Stimulated activated CD4-positive, alpha-beta T cell treated with anti-CD3 and anti-CD28 coated beads, Interleukin-2, amount 100 ng/mL, for 24 hours (primary cell): ENCODE data around the gene TECPR2.

Experiments
- DNase-seq, 2 donors: peaks; one replicate each; pipeline ENCODE4 v3.0.0-alpha.2; 2020

TECPR2 gene

DNA sequence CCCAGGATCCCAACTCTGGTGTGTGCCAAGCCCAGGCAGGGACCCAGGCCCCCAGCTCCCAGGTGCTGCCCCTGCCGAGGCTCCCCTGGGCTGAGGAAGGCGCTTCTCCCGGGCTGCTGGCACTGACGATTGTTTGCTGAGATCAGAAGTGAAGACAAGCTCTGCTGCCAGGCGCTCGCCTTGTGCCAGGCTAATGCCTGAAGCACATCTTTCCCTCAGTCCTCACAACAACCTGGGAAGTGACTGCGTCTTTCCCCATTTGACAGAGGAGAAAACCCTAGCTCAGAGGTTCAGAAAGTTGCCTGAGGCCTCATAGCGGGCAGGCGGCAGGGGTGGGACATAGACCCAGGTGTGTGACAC is 110.0 kb downstream of the TECPR2 start:
- no peak for DNase-seq

DNA sequence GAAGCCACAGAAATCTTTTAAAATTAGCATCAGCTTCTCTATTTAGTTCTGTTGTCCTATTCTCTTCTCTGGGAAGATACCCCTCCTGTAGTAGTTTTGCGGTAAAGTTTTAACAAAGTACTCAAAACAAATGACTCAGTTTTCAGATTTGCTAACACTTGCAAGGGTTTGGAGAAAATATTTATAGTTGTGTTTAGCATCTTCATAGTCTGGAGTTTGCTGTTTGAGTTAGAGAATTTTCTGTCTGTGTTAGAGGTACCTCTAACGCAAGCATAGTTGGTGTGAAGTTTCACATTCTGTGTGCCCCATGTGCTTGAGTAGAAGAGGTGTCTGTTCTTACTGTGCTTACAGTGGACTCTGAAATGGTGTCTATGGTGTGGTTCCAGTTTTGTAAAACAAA is 110.8 kb downstream of the TECPR2 start:
- DNase-seq, result no peak

DNA sequence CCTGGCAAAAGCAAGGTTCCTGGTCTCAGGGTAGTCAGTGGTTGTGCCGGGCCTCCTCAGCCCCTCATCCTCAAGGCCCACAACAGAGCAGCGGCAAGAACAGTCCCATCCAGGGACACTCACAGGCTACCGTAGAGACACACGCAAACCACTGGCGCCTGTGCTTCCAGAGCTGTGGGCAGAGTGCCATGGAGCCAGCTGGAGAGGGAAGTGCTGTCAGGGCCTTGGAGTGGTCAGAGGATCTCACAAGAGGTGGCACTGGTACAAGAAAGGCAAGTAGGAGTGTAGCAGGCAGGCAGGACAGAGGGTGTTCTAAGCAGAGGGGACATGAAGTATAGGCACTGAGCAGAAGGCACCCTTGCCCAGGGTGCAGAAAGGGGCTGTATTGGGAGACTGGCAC is 112.2 kb downstream of the TECPR2 start:
- no peak for DNase-seq

DNA sequence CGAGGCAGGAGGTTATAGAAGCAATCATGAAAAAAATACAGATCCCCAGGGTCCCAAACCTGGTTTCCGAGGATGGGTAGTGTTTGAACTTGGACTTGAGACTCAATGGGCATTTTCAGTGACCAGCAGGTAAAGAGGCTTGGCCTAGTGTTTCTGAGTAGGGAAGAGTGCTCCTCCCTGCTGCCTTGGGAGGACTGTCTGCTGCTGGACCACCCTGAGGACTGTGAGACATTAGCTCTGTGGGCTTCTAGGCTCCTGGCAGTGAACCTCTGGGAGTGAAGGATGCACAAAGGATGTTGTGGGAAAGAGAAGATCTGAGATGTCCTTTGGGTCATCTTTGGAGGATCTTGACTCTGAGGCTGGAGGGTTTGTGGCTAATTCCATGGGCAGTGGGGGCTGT is 116.4 kb downstream of the TECPR2 start:
- DNase-seq, result no peak

GRCh38 chr14:102479777-102480176 is 117.0 kb downstream of the TECPR2 start:
- DNase-seq, result no peak

DNA sequence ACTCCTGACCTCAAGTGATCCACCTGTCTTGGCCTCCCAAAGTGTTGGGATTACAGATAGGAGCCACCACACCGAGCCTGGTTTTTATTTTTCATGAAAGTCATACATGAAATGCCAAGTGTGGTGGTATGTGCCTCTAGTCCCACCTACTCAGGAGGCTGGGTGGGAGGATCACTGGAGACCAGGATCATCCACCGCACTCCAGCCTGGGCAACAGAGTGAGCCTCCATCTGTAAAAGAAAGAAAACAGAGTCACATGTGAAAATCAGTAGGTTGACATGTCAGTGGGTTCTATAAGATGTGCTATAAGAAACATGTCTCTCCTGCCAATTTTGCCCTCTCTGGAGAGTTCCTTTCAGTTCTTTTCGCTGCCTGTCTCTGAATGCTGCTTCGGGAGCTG is 118.6 kb downstream of the TECPR2 start:
- DNase-seq, result no peak

- DNase-seq, result no peak
Observed at GRCh38 chr14:102481791-102482238, 119.1 kb downstream of the TECPR2 start.

GRCh38 chr14:102484316-102484715 is 121.6 kb downstream of the TECPR2 start:
- no peak for DNase-seq

- no peak for DNase-seq
Observed at GRCh38 chr14:102485693-102486512, 123.2 kb downstream of the TECPR2 start.

DNA sequence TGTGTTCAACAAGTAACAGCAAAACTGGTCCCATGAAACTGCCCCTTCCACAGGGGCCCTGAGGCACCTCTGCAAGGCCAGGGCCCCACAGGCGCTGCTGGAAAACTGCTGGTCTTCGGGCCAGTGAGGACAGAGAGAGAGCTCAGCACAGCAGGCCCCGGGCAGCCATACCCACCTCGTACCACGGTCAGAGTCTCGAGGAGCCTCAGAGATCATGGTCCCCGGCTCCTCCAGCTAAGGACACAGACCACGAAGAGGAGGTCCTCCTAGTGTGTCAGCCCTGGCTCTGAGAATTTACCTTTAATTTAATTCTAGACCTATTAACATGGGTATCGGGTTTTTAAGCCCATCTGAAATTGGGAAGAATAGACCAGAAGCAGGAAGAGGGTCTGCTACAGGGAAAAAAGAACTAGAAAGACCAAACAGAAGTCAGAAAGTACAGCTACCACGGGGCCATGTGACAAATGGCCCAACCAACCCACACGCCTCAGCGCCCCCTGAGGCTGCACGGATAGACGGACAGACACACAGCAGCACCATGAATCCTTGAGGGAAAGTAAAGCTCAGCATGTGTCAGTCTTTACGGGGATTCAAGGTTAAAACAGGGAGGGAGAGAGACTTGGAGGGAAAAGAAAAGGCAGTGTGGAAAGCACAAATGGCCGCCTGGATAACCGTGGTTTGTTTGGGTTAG is 123.9 kb downstream of the TECPR2 start:
- DNase-seq, result no peak

GRCh38 chr14:102487204-102487577 is 124.5 kb downstream of the TECPR2 start:
- no peak for DNase-seq

DNA sequence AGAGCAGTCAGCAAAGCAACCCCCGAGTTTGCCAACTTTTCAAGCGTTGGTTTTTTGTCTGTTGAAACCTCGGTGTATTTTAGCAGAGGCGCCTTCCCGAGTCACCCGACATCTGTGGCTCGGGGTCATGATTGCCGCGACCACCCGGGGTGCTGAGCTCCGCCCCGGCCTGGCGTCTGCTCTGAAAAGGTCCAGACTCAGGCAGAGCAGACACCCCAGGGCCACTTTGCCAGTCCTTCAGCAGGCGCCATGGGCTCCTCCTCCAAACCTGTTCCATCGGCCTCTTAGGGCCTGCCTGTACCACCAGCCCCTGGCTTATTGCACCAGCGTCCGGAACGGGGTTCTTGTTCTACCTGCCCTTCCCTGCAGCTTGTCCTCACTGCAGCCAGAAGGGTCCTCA is 127.7 kb downstream of the TECPR2 start:
- DNase-seq, result no peak

GRCh38 chr14:102491366-102491765 is 128.6 kb downstream of the TECPR2 start:
- no peak for DNase-seq

- DNase-seq, result no peak
Observed at GRCh38 chr14:102491786-102492530, 129.2 kb downstream of the TECPR2 start.

DNA sequence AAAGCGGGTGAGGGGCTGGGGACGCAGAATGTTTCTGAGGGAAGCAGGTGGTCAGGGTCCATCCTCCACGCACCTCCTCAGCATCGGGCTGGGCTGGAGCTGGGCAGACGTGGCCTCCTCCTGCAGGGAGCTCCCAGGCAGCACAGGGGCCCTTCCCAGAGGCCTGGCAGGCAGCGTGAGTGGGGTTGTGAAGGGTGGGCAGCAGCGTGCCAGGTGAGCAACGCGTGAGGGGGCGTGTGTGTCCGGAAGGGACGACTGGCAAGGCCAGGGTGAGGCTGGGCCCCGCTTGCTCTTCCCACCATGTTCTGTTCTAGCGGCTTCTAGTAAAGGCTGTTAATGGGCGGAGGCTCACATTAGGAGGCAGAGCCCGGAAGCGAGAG is 129.8 kb downstream of the TECPR2 start:
- DNase-seq, result no peak

DNA sequence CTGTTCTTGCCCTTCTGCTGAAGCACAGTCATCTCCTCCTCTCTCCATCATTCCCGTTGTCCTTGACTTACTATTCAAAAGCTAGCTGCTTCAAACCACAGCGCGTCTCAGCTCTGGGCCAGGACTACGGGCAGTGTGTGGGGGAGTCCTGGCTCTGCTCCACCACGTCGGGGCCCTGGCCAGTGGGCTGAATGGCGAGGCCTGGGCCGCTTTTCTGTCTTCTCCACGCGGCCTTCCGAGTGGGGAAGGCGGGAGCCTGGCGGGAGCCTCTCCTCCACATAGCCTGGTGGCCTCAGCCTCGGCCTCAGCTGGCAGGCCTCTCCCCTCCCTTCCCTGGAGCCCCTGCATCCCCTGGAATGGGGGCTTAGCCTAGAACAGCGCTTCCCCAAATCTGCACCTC is 130.4 kb downstream of the TECPR2 start:
- no peak for DNase-seq

DNA sequence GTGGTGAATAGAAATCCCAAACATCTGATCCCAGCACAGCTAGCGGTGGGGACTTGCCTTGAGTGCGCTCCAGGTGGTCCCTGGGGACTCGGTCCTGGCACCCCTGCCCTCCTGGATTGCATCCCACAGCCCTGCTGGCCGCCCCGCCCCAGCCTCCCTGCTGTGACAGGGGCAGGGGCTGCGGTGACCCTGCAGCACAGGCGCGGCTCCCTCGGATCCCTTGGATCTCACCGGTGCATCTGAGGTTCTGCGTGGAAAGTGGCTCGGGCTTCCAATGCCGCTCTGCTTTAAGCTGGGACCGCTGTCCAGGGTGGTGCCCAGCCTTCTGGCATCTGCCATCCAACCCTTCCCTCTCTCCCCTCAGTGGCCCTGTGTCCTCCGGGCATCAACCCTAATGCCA is 130.8 kb downstream of the TECPR2 start:
- DNase-seq, result no peak

- no peak for DNase-seq
Observed at GRCh38 chr14:102495491-102496330, 133.0 kb downstream of the TECPR2 start.

GRCh38 chr14:102496331-102496691 is 133.6 kb downstream of the TECPR2 start:
- DNase-seq, result no peak

DNA sequence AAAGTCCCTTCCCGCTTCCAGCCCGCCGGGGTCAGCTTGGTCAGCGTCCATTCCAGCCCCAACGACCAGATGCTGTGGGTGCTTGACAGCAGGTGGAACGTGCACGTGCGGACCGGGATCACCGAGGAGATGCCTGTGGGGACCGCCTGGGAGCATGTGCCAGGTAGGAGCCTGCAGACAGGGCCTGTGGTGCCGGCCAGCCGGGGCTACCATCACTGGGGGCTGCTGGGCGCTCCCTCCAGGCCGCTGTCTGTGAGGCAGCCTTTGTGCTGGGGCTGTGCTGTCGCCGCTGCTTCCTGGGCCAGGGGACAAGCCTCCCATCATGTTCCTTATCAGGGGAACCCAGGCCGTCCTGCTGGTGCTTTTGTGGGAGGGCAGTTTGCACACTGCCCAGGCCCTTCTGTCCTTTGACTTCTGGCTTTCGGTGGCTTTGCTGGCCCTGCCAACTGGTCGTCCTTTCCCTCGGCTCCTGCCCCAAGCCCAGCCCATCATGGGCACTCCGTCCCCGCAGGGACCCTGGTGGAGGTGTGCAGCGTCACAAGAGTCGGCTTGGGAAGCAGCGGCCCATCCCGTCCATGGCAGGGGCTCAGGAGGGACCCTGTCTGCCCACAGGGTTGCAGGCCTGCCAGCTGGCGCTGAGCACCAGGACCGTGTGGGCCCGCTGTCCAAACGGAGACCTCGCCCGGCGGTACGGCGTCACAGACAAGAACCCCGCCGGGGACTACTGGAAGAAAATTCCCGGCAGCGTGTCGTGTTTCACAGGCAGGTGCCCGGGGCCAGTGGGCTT is 134.4 kb downstream of the TECPR2 start:
- DNase-seq, result no peak

- no peak for DNase-seq
Observed at GRCh38 chr14:102497998-102498677, 135.4 kb downstream of the TECPR2 start.
